DND-41 (cell line): ENCODE results near the gene CARMIL3.
"Not testable (repeated sequence)": the region's sequence is repeated elsewhere in the genome, so short reads cannot be mapped to it uniquely, and the experiment has no call there.

Experiments used
- ATAC-seq: fragments of 200-7000 bp; cut with Tn5 transposase; 3 replicates; pipeline ENCODE4 v1.9.1; 2021; ENCODE audit warnings: low read depth; ENCODE audit not compliant: insufficient read depth
- DNase-seq: peaks from one replicate; pipeline ENCODE4 v3.0.0-alpha.2; 2020
- H2AFZ ChIP-seq: 2 replicates; pipeline ENCODE4 v1.6.0; 2012; ENCODE audit warnings: low read depth, low read length
- H3K27ac ChIP-seq: 2 replicates; pipeline ENCODE4 v1.5.1; 2012; ENCODE audit warnings: low read length, inconsistent platforms
- H3K27me3 ChIP-seq: fragments of 200-600 bp; sonication (generic); 2 replicates; pipeline ENCODE4 v1.6.0; 2012; ENCODE audit warnings: low read length, mild to moderate bottlenecking, inconsistent platforms; ENCODE audit not compliant: insufficient read depth, poor library complexity
- H3K36me3 ChIP-seq: 2 replicates; pipeline ENCODE4 v1.5.1; 2012; ENCODE audit warnings: low read length, inconsistent platforms; ENCODE audit not compliant: insufficient read depth
- H3K4me1 ChIP-seq: 2 replicates; pipeline ENCODE4 v1.5.1; 2012; ENCODE audit warnings: mild to moderate bottlenecking, low read length; ENCODE audit not compliant: insufficient read depth
- H3K4me2 ChIP-seq: 2 replicates; pipeline ENCODE4 v1.6.0; 2012; ENCODE audit warnings: mild to moderate bottlenecking, moderate library complexity, low read length, inconsistent platforms; ENCODE audit not compliant: insufficient read depth
- H3K4me3 ChIP-seq, 2 experiments: fragments of 200-600 bp in 1 of 2; shearing (Covaris generic) in 1 of 2; 2 replicates each; pipeline ENCODE4 v1.5.1; 2012 to 2016; ENCODE audit warnings: inconsistent platforms in 2 of 2, low read length in 2 of 2, mild to moderate bottlenecking in 2 of 2, low read depth in 1 of 2, moderate library complexity in 1 of 2
- H3K79me2 ChIP-seq: 2 replicates; pipeline ENCODE4 v1.6.0; 2012; ENCODE audit warnings: low read length, inconsistent platforms; ENCODE audit not compliant: insufficient read depth
- H3K9ac ChIP-seq: 2 replicates; pipeline ENCODE4 v1.6.0; 2012; ENCODE audit warnings: low read depth, mild to moderate bottlenecking, inconsistent platforms, low read length, moderate library complexity
- H3K9me3 ChIP-seq: 2 replicates; pipeline ENCODE4 v1.5.1; 2012; ENCODE audit warnings: low read length, moderate library complexity, mild to moderate bottlenecking, inconsistent platforms; ENCODE audit not compliant: insufficient read depth, severe bottlenecking
- H4K20me1 ChIP-seq: 2 replicates; pipeline ENCODE4 v1.6.0; 2012; ENCODE audit warnings: low read length; ENCODE audit not compliant: insufficient read depth
- CTCF ChIP-seq: IDR thresholded peaks from 2 replicates; pipeline ENCODE4 v1.5.1; 2012; ENCODE audit warnings: borderline replicate concordance, low read length, moderate library complexity, mild to moderate bottlenecking; ENCODE audit not compliant: poor library complexity, severe bottlenecking; ENCODE audit errors: extremely low read depth
- EZH2 ChIP-seq: IDR thresholded peaks from 3 replicates; pipeline ENCODE4 v1.6.1; 2012; ENCODE audit warnings: borderline replicate concordance, low read depth, mild to moderate bottlenecking, moderate library complexity, low read length, inconsistent platforms; ENCODE audit not compliant: severe bottlenecking

The CARMIL3 gene

GRCh38 chr14:24032727-24033418 is 18.9 kb upstream of the CARMIL3 start:
- no peak for ATAC-seq
- no peak for DNase-seq
- Histone ChIP-seq H3K9ac (no peak overlapping the region), H3K27ac (no peak overlapping the region), H4K20me1 (no peaks in the 10 kb centered on the region), H3K4me1 (peaks cover 30% of the 10 kb centered on the region), H3K4me3 (no peak overlapping the region), H3K79me2 (no peaks in the 10 kb centered on the region), H3K9me3 (peaks cover 12% of the 10 kb centered on the region), H3K36me3 (no peaks in the 10 kb centered on the region), H3K27me3 (no peaks in the 10 kb centered on the region), H3K4me2 (no peak overlapping the region), H2AFZ (no peak overlapping the region)
- TF ChIP-seq CTCF = no peak
- TF ChIP-seq EZH2 = no peak

DNA sequence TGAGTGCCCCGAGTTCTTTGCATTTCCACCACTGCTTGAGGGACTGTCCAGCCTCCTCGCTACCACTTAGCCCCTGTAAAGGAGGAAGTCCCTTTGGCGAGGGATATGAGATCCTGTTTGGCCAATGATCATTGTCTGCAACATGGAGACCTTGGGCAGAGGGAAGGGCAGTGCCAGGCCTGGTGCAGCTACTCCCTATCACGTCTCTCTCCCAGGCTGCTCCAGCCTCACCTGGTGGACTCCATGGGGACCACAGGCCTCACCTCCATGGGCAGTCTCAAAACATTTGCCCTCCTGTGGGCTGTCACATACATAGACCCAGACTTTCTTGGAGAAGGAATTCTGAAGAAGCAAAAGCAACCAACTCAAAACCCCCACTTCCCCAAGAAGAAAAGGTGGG is 16.0 kb upstream of the CARMIL3 start:
- ATAC-seq, DNase-seq, H4K20me1 ChIP-seq, H3K79me2 ChIP-seq, H3K27me3 ChIP-seq, H3K36me3 ChIP-seq: not testable (repeated sequence)
- H2AFZ ChIP-seq = peak overlapping the region; percentile 79
- peak overlapping the region; percentile 75 for H3K9ac ChIP-seq
- peak overlapping the region; percentile 91 for H3K27ac ChIP-seq
- peak overlapping the region in 1 of 2 experiments; percentile 74; a peak in 2 of 4 replicates for H3K4me3 ChIP-seq
- peaks cover 27% of the 10 kb centered on the region for H3K4me1 ChIP-seq
- peak overlapping the region; percentile 80 for H3K4me2 ChIP-seq
- peaks cover 12% of the 10 kb centered on the region for H3K9me3 ChIP-seq

GRCh38 chr14:24036169-24036962 is 15.4 kb upstream of the CARMIL3 start:
- Histone ChIP-seq H3K9me3 (peaks cover 12% of the 10 kb centered on the region), H3K27me3 (no peaks in the 10 kb centered on the region), H3K4me3 (peak overlapping the region; percentile 51 to 74; a peak in 3 of 4 replicates), H3K79me2 (no peaks in the 10 kb centered on the region), H3K4me1 (peaks cover 21% of the 10 kb centered on the region), H4K20me1 (no peaks in the 10 kb centered on the region), H3K9ac (peak overlapping the region; percentile 75), H2AFZ (peak overlapping the region; percentile 79), H3K4me2 (peak overlapping the region; percentile 80), H3K27ac (peak overlapping the region; percentile 91), H3K36me3 (no peaks in the 10 kb centered on the region)
- DNase-seq = peak; percentile 96
- TF ChIP-seq EZH2 (no peak), CTCF (peak; percentile 89)
- ATAC-seq = peak; percentile 90

GRCh38 chr14:24036963-24037657 is 14.7 kb upstream of the CARMIL3 start:
- H3K27me3 ChIP-seq, H4K20me1 ChIP-seq, DNase-seq, H3K9me3 ChIP-seq, H3K79me2 ChIP-seq, H3K36me3 ChIP-seq: not testable (repeated sequence)
- peak overlapping the region; percentile 79 for H2AFZ ChIP-seq
- peak overlapping the region; percentile 80 for H3K4me2 ChIP-seq
- peak overlapping the region; percentile 75 for H3K9ac ChIP-seq
- peak; percentile 0; the same call in 2 of the 3 replicates for ATAC-seq
- peaks cover 21% of the 10 kb centered on the region for H3K4me1 ChIP-seq
- peak overlapping the region; percentile 91 for H3K27ac ChIP-seq
- peak overlapping the region; percentile 51 to 74; a peak in 3 of 4 replicates for H3K4me3 ChIP-seq
